ENCODE data around the gene NME3. TPM values are rescaled to one million over a fixed set of nuclear protein-coding genes. Genes with fewer than 3 reads are reported as not detected.

The NME3 gene
- total RNA-seq, 1 experiment from 2014 or later, result 86.8 TPM

GRCh38 chr16:1781758-1782407 lies 10.5 kb upstream of the NME3 start:
- Mint-ChIP-seq H3K36me3 (no peaks in the 10 kb centered on the region), H3K9me3 (no peaks in the 10 kb centered on the region), H3K4me3 (peak overlapping the region; percentile 81), H3K27me3 (ENCODE audit: low read depth) (no peaks in the 10 kb centered on the region), H3K4me1 (peaks cover 7% of the 10 kb centered on the region), H3K27ac (peak overlapping the region; percentile 60)
- DNase-seq (ENCODE audit: low spot score) (peak; percentile 42), ATAC-seq (no peak)
- TF ChIP-seq TP53 (CRISPR knock-in tag; IDR thresholded peaks at IDR 0.05) (no peak), JUN (CRISPR knock-in tag; IDR thresholded peaks at IDR 0.05) (0 out of 2 replicates have a peak, but pooled peaks have one; percentile 32)
- CTCF ChIA-PET, result interaction anchor here (0.6 to 2.1 kb wide), 25 partner anchors 8 to 1041 kb away, joined by 3 to 37 read pairs (median 4); partner anchors contain the start of genes CIAO3, EME2, FAHD1 and HAGH
- POLR2A ChIA-PET, result interaction anchor here (0.9 to 2.6 kb wide), 8 partner anchors 8 to 183 kb away, joined by 3 to 18 read pairs (median 6); partner anchors contain the start of genes EME2, IGFALS, MAPK8IP3 and MRPS34

GRCh38 chr16:1781254-1781653 lies 9.9 kb upstream of the NME3 start:
- DNase-seq (ENCODE audit: low spot score) (no peak), ATAC-seq (no peak)
- POLR2A ChIA-PET, result interaction anchor here (2.6 kb wide), 1 partner anchor 10 kb away, joined by 11 read pairs; the partner anchor contains the start of gene NME3
- Mint-ChIP-seq H3K4me1 (peaks cover 7% of the 10 kb centered on the region), H3K4me3 (peak overlapping the region; percentile 81), H3K9me3 (no peaks in the 10 kb centered on the region), H3K27ac (0 out of 2 replicates have a peak overlapping the region, but pooled peaks have one; percentile 60), H3K27me3 (ENCODE audit: low read depth) (no peaks in the 10 kb centered on the region), H3K36me3 (no peaks in the 10 kb centered on the region)
- TF ChIP-seq ZBTB21 (CRISPR knock-in tag; IDR thresholded peaks at IDR 0.05; ENCODE audit: borderline replicate concordance), result no peak
- no peak for TF ChIP-seq SMAD4 (CRISPR knock-in tag; IDR thresholded peaks at IDR 0.05)
- TF ChIP-seq ERG (CRISPR knock-in tag; IDR thresholded peaks at IDR 0.05), result no peak
- TF ChIP-seq FOXK1 (CRISPR knock-in tag; IDR thresholded peaks at IDR 0.05), result no peak
- TF ChIP-seq, protein P1, sequence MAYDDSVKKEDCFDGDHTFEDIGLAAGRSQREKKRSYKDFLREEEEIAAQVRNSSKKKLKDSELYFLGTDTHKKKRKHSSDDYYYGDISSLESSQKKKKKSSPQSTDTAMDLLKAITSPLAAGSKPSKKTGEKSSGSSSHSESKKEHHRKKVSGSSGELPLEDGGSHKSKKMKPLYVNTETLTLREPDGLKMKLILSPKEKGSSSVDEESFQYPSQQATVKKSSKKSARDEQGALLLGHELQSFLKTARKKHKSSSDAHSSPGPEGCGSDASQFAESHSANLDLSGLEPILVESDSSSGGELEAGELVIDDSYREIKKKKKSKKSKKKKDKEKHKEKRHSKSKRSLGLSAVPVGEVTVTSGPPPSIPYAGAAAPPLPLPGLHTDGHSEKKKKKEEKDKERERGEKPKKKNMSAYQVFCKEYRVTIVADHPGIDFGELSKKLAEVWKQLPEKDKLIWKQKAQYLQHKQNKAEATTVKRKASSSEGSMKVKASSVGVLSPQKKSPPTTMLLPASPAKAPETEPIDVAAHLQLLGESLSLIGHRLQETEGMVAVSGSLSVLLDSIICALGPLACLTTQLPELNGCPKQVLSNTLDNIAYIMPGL (CRISPR knock-in tag; IDR thresholded peaks at IDR 0.05), result no peak
- no peak for TF ChIP-seq SOX15 (CRISPR knock-in tag; IDR thresholded peaks at IDR 0.05)
- TF ChIP-seq, protein P2, sequence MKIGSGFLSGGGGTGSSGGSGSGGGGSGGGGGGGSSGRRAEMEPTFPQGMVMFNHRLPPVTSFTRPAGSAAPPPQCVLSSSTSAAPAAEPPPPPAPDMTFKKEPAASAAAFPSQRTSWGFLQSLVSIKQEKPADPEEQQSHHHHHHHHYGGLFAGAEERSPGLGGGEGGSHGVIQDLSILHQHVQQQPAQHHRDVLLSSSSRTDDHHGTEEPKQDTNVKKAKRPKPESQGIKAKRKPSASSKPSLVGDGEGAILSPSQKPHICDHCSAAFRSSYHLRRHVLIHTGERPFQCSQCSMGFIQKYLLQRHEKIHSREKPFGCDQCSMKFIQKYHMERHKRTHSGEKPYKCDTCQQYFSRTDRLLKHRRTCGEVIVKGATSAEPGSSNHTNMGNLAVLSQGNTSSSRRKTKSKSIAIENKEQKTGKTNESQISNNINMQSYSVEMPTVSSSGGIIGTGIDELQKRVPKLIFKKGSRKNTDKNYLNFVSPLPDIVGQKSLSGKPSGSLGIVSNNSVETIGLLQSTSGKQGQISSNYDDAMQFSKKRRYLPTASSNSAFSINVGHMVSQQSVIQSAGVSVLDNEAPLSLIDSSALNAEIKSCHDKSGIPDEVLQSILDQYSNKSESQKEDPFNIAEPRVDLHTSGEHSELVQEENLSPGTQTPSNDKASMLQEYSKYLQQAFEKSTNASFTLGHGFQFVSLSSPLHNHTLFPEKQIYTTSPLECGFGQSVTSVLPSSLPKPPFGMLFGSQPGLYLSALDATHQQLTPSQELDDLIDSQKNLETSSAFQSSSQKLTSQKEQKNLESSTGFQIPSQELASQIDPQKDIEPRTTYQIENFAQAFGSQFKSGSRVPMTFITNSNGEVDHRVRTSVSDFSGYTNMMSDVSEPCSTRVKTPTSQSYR (CRISPR knock-in tag; IDR thresholded peaks at IDR 0.05), result no peak
- TF ChIP-seq NR1H2 (CRISPR knock-in tag; IDR thresholded peaks at IDR 0.05), result no peak
- no peak for TF ChIP-seq ZNF671 (CRISPR knock-in tag; IDR thresholded peaks at IDR 0.05)
- CTCF ChIA-PET, result interaction anchor here (0.7 to 2.1 kb wide), 6 partner anchors 8 to 160 kb away, joined by 3 to 37 read pairs (median 7); partner anchors contain the start of genes EME2, FAHD1, HAGH and MRPS34

DNA sequence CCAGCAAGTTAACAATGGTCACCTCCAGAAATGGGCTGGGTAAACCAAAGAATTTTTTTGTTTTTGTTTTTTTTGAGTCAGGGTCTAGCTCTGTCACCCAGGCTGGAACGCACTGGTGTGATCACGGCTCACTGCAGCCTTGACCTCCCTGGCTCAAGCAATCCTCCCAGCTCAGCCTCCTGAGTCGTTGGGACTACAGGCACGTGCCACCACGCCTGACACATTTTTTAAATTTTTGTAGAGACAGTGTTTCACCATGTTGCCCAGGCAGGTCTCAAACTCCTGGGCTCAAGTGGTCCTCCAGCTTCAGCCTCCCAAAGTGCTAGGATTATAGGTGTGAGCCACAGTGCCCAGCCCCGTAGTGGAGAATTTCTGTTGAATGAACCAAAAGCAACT lies 9.3 kb upstream of the NME3 start:
- H3K9me3 Mint-ChIP-seq, result no peaks in the 10 kb centered on the region
- no peak overlapping the region for H3K27ac Mint-ChIP-seq
- peak overlapping the region; percentile 81 for H3K4me3 Mint-ChIP-seq
- H3K27me3 Mint-ChIP-seq (ENCODE audit: low read depth), result no peaks in the 10 kb centered on the region
- CTCF ChIA-PET, result no interaction called here
- no peak for ATAC-seq
- no peaks in the 10 kb centered on the region for H3K36me3 Mint-ChIP-seq
- peaks cover 7% of the 10 kb centered on the region for H3K4me1 Mint-ChIP-seq
- POLR2A ChIA-PET, result interaction anchor here (2.6 kb wide), 1 partner anchor 10 kb away, joined by 11 read pairs; the partner anchor contains the start of gene NME3
- DNase-seq (ENCODE audit: low spot score), result no peak
- no peak for TF ChIP-seq FOXK1 (CRISPR knock-in tag; IDR thresholded peaks at IDR 0.05)
- no peak for TF ChIP-seq HMGA2 (CRISPR knock-in tag; IDR thresholded peaks at IDR 0.05)
- TF ChIP-seq, protein P3, sequence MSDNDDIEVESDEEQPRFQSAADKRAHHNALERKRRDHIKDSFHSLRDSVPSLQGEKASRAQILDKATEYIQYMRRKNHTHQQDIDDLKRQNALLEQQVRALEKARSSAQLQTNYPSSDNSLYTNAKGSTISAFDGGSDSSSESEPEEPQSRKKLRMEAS (CRISPR knock-in tag; IDR thresholded peaks at IDR 0.05), result no peak
- TF ChIP-seq KAT7 (CRISPR knock-in tag; IDR thresholded peaks at IDR 0.05; ENCODE audit: borderline replicate concordance), result no peak
- TF ChIP-seq, protein P4, sequence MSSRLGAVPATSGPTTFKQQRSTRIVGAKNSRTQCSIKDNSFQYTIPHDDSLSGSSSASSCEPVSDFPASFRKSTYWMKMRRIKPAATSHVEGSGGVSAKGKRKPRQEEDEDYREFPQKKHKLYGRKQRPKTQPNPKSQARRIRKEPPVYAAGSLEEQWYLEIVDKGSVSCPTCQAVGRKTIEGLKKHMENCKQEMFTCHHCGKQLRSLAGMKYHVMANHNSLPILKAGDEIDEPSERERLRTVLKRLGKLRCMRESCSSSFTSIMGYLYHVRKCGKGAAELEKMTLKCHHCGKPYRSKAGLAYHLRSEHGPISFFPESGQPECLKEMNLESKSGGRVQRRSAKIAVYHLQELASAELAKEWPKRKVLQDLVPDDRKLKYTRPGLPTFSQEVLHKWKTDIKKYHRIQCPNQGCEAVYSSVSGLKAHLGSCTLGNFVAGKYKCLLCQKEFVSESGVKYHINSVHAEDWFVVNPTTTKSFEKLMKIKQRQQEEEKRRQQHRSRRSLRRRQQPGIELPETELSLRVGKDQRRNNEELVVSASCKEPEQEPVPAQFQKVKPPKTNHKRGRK (CRISPR knock-in tag; IDR thresholded peaks at IDR 0.05; ENCODE audit: borderline replicate concordance), result no peak
- TF ChIP-seq, protein P5, sequence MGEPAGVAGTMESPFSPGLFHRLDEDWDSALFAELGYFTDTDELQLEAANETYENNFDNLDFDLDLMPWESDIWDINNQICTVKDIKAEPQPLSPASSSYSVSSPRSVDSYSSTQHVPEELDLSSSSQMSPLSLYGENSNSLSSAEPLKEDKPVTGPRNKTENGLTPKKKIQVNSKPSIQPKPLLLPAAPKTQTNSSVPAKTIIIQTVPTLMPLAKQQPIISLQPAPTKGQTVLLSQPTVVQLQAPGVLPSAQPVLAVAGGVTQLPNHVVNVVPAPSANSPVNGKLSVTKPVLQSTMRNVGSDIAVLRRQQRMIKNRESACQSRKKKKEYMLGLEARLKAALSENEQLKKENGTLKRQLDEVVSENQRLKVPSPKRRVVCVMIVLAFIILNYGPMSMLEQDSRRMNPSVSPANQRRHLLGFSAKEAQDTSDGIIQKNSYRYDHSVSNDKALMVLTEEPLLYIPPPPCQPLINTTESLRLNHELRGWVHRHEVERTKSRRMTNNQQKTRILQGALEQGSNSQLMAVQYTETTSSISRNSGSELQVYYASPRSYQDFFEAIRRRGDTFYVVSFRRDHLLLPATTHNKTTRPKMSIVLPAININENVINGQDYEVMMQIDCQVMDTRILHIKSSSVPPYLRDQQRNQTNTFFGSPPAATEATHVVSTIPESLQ (CRISPR knock-in tag; IDR thresholded peaks at IDR 0.05), result no peak
- TF ChIP-seq, protein P6, sequence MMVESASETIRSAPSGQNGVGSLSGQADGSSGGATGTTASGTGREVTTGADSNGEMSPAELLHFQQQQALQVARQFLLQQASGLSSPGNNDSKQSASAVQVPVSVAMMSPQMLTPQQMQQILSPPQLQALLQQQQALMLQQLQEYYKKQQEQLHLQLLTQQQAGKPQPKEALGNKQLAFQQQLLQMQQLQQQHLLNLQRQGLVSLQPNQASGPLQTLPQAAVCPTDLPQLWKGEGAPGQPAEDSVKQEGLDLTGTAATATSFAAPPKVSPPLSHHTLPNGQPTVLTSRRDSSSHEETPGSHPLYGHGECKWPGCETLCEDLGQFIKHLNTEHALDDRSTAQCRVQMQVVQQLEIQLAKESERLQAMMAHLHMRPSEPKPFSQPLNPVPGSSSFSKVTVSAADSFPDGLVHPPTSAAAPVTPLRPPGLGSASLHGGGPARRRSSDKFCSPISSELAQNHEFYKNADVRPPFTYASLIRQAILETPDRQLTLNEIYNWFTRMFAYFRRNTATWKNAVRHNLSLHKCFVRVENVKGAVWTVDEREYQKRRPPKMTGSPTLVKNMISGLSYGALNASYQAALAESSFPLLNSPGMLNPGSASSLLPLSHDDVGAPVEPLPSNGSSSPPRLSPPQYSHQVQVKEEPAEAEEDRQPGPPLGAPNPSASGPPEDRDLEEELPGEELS (CRISPR knock-in tag; IDR thresholded peaks at IDR 0.05), result no peak
- TF ChIP-seq, protein P7, sequence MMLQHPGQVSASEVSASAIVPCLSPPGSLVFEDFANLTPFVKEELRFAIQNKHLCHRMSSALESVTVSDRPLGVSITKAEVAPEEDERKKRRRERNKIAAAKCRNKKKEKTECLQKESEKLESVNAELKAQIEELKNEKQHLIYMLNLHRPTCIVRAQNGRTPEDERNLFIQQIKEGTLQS (CRISPR knock-in tag; conservative IDR thresholded peaks at IDR 0.05), result no peak
